BLaER1 treated with 17β-estradiol and CSF1 and Interleukin-3, amounts not matched to agents 10 nM and 100 nM (cell line): Measurements from ENCODE around the gene SSH2.
"Not testable (repeated sequence)": the region's sequence is repeated elsewhere in the genome, so short reads cannot be mapped to it uniquely, and the experiment has no call there.

Experiments
- H3K27ac ChIP-seq, 11 experiments: shearing (Covaris generic); formaldehyde crosslinking; 2 replicates each; pipeline ENCODE4 v1.8.1; 2022
- H3K27me3 ChIP-seq, 11 experiments: shearing (Covaris generic); formaldehyde crosslinking; 2 replicates each; pipeline ENCODE4 v1.8.1; 2022
- H3K36me3 ChIP-seq, 11 experiments: shearing (Covaris generic); formaldehyde crosslinking; 2 replicates each; pipeline ENCODE4 v1.8.1; 2022
- H3K4me1 ChIP-seq, 10 experiments: shearing (Covaris generic); formaldehyde crosslinking; 2 replicates each; pipeline ENCODE4 v1.8.1; 2022
- H3K4me2 ChIP-seq, 11 experiments: shearing (Covaris generic); formaldehyde crosslinking; 2 replicates each; pipeline ENCODE4 v1.8.1; 2022
- H3K4me3 ChIP-seq, 10 experiments: shearing (Covaris generic); formaldehyde crosslinking; 2 replicates each; pipeline ENCODE4 v1.8.1; 2022
- H3K9ac ChIP-seq, 11 experiments: shearing (Covaris generic); formaldehyde crosslinking; 2 replicates each; pipeline ENCODE4 v1.8.1; 2022
- H3K9me3 ChIP-seq, 11 experiments: shearing (Covaris generic); formaldehyde crosslinking; replicated peaks in 1 of 11; 2 replicates each; pipeline ENCODE4 v1.8.1; 2022
- H4K20me1 ChIP-seq, 11 experiments: shearing (Covaris generic); formaldehyde crosslinking; 2 replicates each; pipeline ENCODE4 v1.8.1; 2022
- Cebpa-rat ChIP-seq, 11 experiments: shearing (Covaris generic); IDR thresholded peaks; 2 replicates each; pipeline ENCODE4 v1.8.1; 2022

The SSH2 gene

GRCh38 chr17:29733166-29733565 is 196.9 kb downstream of the SSH2 start:
- Histone ChIP-seq H3K4me1 (peaks cover 16 to 77% (median 21%) of the 10 kb centered on the region in 10 experiments), H3K9ac (peak overlapping the region in 4 of 11 experiments; percentile 3 to 15 (median 8); a peak in 4 of 22 replicates), H4K20me1 (peaks cover 0 to 30% (median 0%) of the 10 kb centered on the region in 11 experiments; a peak in 4 of 22 replicates), H3K4me2 (peak overlapping the region in 8 of 11 experiments; percentile 6 to 36 (median 16); a peak in 8 of 22 replicates), H3K36me3 (peaks cover 61 to 100% (median 84%) of the 10 kb centered on the region in 11 experiments), H3K9me3 (peaks cover 14 to 26% (median 24%) of the 10 kb centered on the region in 11 experiments), H3K4me3 (no peak overlapping the region), H3K27me3 (no peaks in the 10 kb centered on the region), H3K27ac (peak overlapping the region; percentile 6 to 63 (median 41); a peak in 17 of 22 replicates)
- no peak for TF ChIP-seq Cebpa-rat (IDR thresholded peaks at IDR 0.05)

GRCh38 chr17:29732613-29733012 is 197.4 kb downstream of the SSH2 start:
- Histone ChIP-seq H3K27ac (peak overlapping the region; percentile 3 to 63 (median 41); a peak in 17 of 22 replicates), H3K36me3 (peaks cover 65 to 95% (median 84%) of the 10 kb centered on the region in 11 experiments), H3K27me3 (no peaks in the 10 kb centered on the region), H4K20me1 (peaks cover 0 to 25% (median 0%) of the 10 kb centered on the region in 11 experiments; a peak in 4 of 22 replicates), H3K9ac (peak overlapping the region in 4 of 11 experiments; percentile 3 to 15 (median 8); a peak in 4 of 22 replicates), H3K4me2 (peak overlapping the region in 8 of 11 experiments; percentile 6 to 36 (median 16); a peak in 8 of 22 replicates), H3K4me1 (peaks cover 19 to 82% (median 27%) of the 10 kb centered on the region in 10 experiments), H3K9me3 (peaks cover 14 to 30% (median 24%) of the 10 kb centered on the region in 11 experiments), H3K4me3 (no peak overlapping the region)
- no peak for TF ChIP-seq Cebpa-rat (IDR thresholded peaks at IDR 0.05)

- no peak for TF ChIP-seq Cebpa-rat (IDR thresholded peaks at IDR 0.05)
- peaks cover 0 to 21% (median 0%) of the 10 kb centered on the region in 11 experiments; a peak in 4 of 22 replicates for H4K20me1 ChIP-seq
- peaks cover 23 to 82% (median 30%) of the 10 kb centered on the region in 10 experiments for H3K4me1 ChIP-seq
- H3K36me3 ChIP-seq, result peaks cover 63 to 91% (median 80%) of the 10 kb centered on the region in 11 experiments
- H3K9ac ChIP-seq, result no peak overlapping the region
- H3K27me3 ChIP-seq, result no peaks in the 10 kb centered on the region
- no peak overlapping the region for H3K4me3 ChIP-seq
- H3K27ac ChIP-seq, result peak overlapping the region; percentile 0 to 63 (median 33); a peak in 12 of 22 replicates
- peaks cover 14 to 30% (median 24%) of the 10 kb centered on the region in 11 experiments for H3K9me3 ChIP-seq
- H3K4me2 ChIP-seq, result peak overlapping the region in 2 of 11 experiments; percentile 31 to 36; a peak in 2 of 22 replicates
Measured at GRCh38 chr17:29732209-29732608, 197.8 kb downstream of the SSH2 start.

DNA sequence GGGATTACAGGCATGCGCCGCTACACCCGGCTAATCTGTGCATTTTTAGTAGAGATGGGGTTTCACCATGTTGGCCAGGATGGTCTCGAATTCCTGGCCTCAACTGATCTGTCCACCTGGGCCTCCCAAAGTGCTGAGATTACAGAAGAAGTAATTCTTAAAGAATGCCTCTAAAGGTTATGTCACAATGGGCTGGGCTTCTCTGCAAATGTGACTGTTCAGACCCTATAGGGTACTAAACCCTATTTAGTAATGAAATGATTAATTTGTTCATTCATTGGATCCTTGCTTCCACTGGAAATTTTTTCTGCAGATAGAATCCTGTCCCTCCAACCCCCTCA is 198.5 kb downstream of the SSH2 start:
- peak overlapping the region in 4 of 11 experiments; percentile 3 to 63 (median 28); a peak in 5 of 22 replicates for H3K27ac ChIP-seq
- no peak overlapping the region for H3K9ac ChIP-seq
- no peak for TF ChIP-seq Cebpa-rat (IDR thresholded peaks at IDR 0.05)
- H4K20me1 ChIP-seq, result peaks cover 0 to 21% (median 0%) of the 10 kb centered on the region in 11 experiments; a peak in 4 of 22 replicates
- H3K9me3 ChIP-seq, result peaks cover 14 to 30% (median 24%) of the 10 kb centered on the region in 11 experiments
- H3K27me3 ChIP-seq, result no peaks in the 10 kb centered on the region
- H3K4me3 ChIP-seq, result no peak overlapping the region
- peaks cover 62 to 85% (median 78%) of the 10 kb centered on the region in 11 experiments for H3K36me3 ChIP-seq
- peaks cover 30 to 86% (median 36%) of the 10 kb centered on the region in 10 experiments for H3K4me1 ChIP-seq
- H3K4me2 ChIP-seq, result no peak overlapping the region

DNA sequence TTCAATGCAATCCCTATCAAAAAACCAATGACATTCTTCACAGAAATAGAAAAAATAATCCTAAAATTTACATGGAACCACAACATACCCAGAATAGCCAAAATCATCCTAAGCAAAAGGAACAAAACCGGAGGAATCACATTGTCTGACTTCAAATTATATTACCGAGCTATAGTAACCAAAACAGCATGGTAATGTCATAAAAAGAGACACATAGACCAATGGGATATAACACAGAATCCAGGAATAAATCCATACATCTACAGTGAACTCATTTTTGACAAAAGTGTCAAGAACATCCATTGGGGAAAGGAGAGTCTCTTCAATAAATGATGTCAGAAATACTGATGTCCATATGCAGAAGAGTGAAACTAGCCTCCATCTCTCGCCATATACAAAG is 201.5 kb downstream of the SSH2 start:
- H3K9me3 ChIP-seq, result peaks cover 14 to 31% (median 24%) of the 10 kb centered on the region in 11 experiments

GRCh38 chr17:29726715-29727252 is 203.2 kb downstream of the SSH2 start:
- Histone ChIP-seq H3K36me3 (peaks cover 30 to 50% (median 41%) of the 10 kb centered on the region in 11 experiments), H3K27me3 (no peaks in the 10 kb centered on the region), H3K4me2 (peak overlapping the region; percentile 44 to 87 (median 72)), H3K4me3 (peak overlapping the region in 5 of 10 experiments; percentile 7 to 33 (median 17); a peak in 8 of 20 replicates), H4K20me1 (no peaks in the 10 kb centered on the region), H3K4me1 (peaks cover 49 to 83% (median 57%) of the 10 kb centered on the region in 10 experiments), H3K9me3 (peaks cover 14 to 31% (median 24%) of the 10 kb centered on the region in 11 experiments), H3K9ac (peak overlapping the region; percentile 27 to 78 (median 72); a peak in 21 of 22 replicates), H3K27ac (peak overlapping the region; percentile 58 to 98 (median 95))
- TF ChIP-seq Cebpa-rat (IDR thresholded peaks at IDR 0.05), result 0 out of 22 replicates have a peak, but pooled peaks of 1 of the 11 experiments have one; percentile 44

More for the DNA sequence above, 201.5 kb downstream of the SSH2 start:
- peaks cover 37 to 67% (median 56%) of the 10 kb centered on the region in 11 experiments for H3K36me3 ChIP-seq
- no peaks in the 10 kb centered on the region for H3K27me3 ChIP-seq
- peak overlapping the region in 1 of 11 experiments; percentile 79; a peak in 1 of 22 replicates for H3K4me2 ChIP-seq
- peak overlapping the region; percentile 58 to 98 (median 95); a peak in 15 of 22 replicates for H3K27ac ChIP-seq
- peaks cover 0 to 3% (median 0%) of the 10 kb centered on the region in 11 experiments; a peak in 1 of 22 replicates for H4K20me1 ChIP-seq
- no peak overlapping the region for H3K9ac ChIP-seq
- H3K4me1 ChIP-seq, result peaks cover 46 to 90% (median 53%) of the 10 kb centered on the region in 10 experiments
- no peak overlapping the region for H3K4me3 ChIP-seq
- TF ChIP-seq Cebpa-rat (IDR thresholded peaks at IDR 0.05), result no peak

GRCh38 chr17:29725408-29725807 is 204.6 kb downstream of the SSH2 start:
- Histone ChIP-seq H3K9me3 (peaks cover 14 to 31% (median 23%) of the 10 kb centered on the region in 11 experiments), H3K4me2 (peak overlapping the region in 7 of 11 experiments; percentile 67 to 88 (median 83); a peak in 12 of 22 replicates), H3K36me3 (peaks cover 21 to 36% (median 29%) of the 10 kb centered on the region in 11 experiments), H3K4me1 (peaks cover 63 to 85% (median 71%) of the 10 kb centered on the region in 10 experiments), H3K9ac (peak overlapping the region in 5 of 11 experiments; percentile 69 to 78 (median 74); a peak in 8 of 22 replicates), H3K27ac (peak overlapping the region; percentile 58 to 98 (median 95); a peak in 21 of 22 replicates)
- not testable (repeated sequence) for H3K4me3 ChIP-seq, H3K27me3 ChIP-seq, H4K20me1 ChIP-seq

- Histone ChIP-seq H3K4me3 (peak overlapping the region in 2 of 10 experiments; percentile 23 to 27; a peak in 1 of 20 replicates), H4K20me1 (no peaks in the 10 kb centered on the region), H3K4me1 (peaks cover 74 to 95% (median 89%) of the 10 kb centered on the region in 10 experiments), H3K27ac (peak overlapping the region; percentile 93 to 98 (median 95)), H3K9me3 (peaks cover 2 to 12% (median 5%) of the 10 kb centered on the region in 11 experiments; a peak in 21 of 22 replicates), H3K9ac (peak overlapping the region; percentile 82 to 86 (median 84); a peak in 21 of 22 replicates), H3K27me3 (no peaks in the 10 kb centered on the region), H3K36me3 (peaks cover 10 to 34% (median 21%) of the 10 kb centered on the region in 11 experiments), H3K4me2 (peak overlapping the region; percentile 67 to 88 (median 77))
- TF ChIP-seq Cebpa-rat (IDR thresholded peaks at IDR 0.05), result no peak
Measured at GRCh38 chr17:29723278-29724047, 206.6 kb downstream of the SSH2 start.
